ENCODE data around the gene PFDN4. TPM values are rescaled to one million over a fixed set of nuclear protein-coding genes. Genes with fewer than 3 reads are reported as not detected.
A peak's percentile ranks its signal among the peaks of the same experiment; 100 is the strongest.

The PFDN4 gene
- total RNA-seq, 4 donors from 2014 or later: 60.0 to 108 (median 85.1) TPM

GRCh38 chr20:54174457-54175175, 33.3 kb upstream of the PFDN4 start:
- Histone ChIP-seq H3K4me3 (peak overlapping the region in 1 of 4 donors; percentile 11), H3K27me3 (peaks cover 0 to 73% of the 10 kb centered on the region in 2 donors), H3K36me3 (no peaks in the 10 kb centered on the region), H3K27ac (no peak overlapping the region), H3K9me3 (no peaks in the 10 kb centered on the region), H3K4me1 (peaks cover 0 to 24% (median 7%) of the 10 kb centered on the region in 4 donors)
- WGBS, 2 donors: 12% methylated on average over 18 of the region's 18 CpGs
- no peak for DNase-seq (ENCODE audit: low spot score in 2 of 2)
- TF ChIP-seq CTCF (IDR thresholded peaks at IDR 0.05): no peak
- no peak for TF ChIP-seq EP300 (IDR thresholded peaks at IDR 0.05)
- no peak for TF ChIP-seq POLR2A (IDR thresholded peaks at IDR 0.05)

GRCh38 chr20:54176610-54177009, 31.3 kb upstream of the PFDN4 start:
- Histone ChIP-seq H3K27ac (no peak overlapping the region), H3K9me3 (no peaks in the 10 kb centered on the region), H3K27me3 (peaks cover 0 to 54% of the 10 kb centered on the region in 2 donors), H3K4me3 (no peak overlapping the region), H3K36me3 (no peaks in the 10 kb centered on the region), H3K4me1 (peaks cover 0 to 24% (median 7%) of the 10 kb centered on the region in 4 donors)
- no peak for TF ChIP-seq POLR2A (IDR thresholded peaks at IDR 0.05)
- no peak for TF ChIP-seq CTCF (IDR thresholded peaks at IDR 0.05)
- TF ChIP-seq EP300 (IDR thresholded peaks at IDR 0.05): no peak
- 75 to 95% methylated on average over 2 of the region's 2 CpGs for WGBS, 2 donors
- DNase-seq (ENCODE audit: low spot score in 2 of 2): no peak

GRCh38 chr20:54177378-54177777, 30.5 kb upstream of the PFDN4 start:
- Histone ChIP-seq H3K27me3 (peaks cover 0 to 47% of the 10 kb centered on the region in 2 donors), H3K9me3 (no peaks in the 10 kb centered on the region), H3K27ac (no peak overlapping the region), H3K4me1 (peaks cover 0 to 24% (median 7%) of the 10 kb centered on the region in 4 donors), H3K36me3 (no peaks in the 10 kb centered on the region), H3K4me3 (no peak overlapping the region)
- 87% methylated on average over 6 of the region's 6 CpGs for WGBS, 2 donors
- no peak for DNase-seq (ENCODE audit: low spot score in 2 of 2)
- TF ChIP-seq EP300 (IDR thresholded peaks at IDR 0.05) (no peak), POLR2A (IDR thresholded peaks at IDR 0.05) (no peak), CTCF (IDR thresholded peaks at IDR 0.05) (no peak)

- Histone ChIP-seq H3K9me3 (no peaks in the 10 kb centered on the region), H3K4me1 (peaks cover 0 to 17% (median 7%) of the 10 kb centered on the region in 4 donors), H3K27me3 (peaks cover 0 to 38% of the 10 kb centered on the region in 2 donors), H3K36me3 (no peaks in the 10 kb centered on the region), H3K27ac (no peak overlapping the region), H3K4me3 (no peak overlapping the region)
- TF ChIP-seq EP300 (IDR thresholded peaks at IDR 0.05): no peak
- TF ChIP-seq CTCF (IDR thresholded peaks at IDR 0.05): no peak
- TF ChIP-seq POLR2A (IDR thresholded peaks at IDR 0.05): no peak
- WGBS, 2 donors: 27 to 30% methylated on average over 2 of the region's 2 CpGs
- no peak for DNase-seq (ENCODE audit: low spot score in 2 of 2)
Measured at GRCh38 chr20:54178256-54178655, 29.6 kb upstream of the PFDN4 start.

- Histone ChIP-seq H3K9me3 (no peaks in the 10 kb centered on the region), H3K36me3 (no peaks in the 10 kb centered on the region), H3K4me1 (no peaks in the 10 kb centered on the region), H3K27ac (no peak overlapping the region), H3K27me3 (peaks cover 0 to 21% of the 10 kb centered on the region in 2 donors), H3K4me3 (no peak overlapping the region)
- TF ChIP-seq CTCF (IDR thresholded peaks at IDR 0.05): no peak
- no peak for TF ChIP-seq POLR2A (IDR thresholded peaks at IDR 0.05)
- TF ChIP-seq EP300 (IDR thresholded peaks at IDR 0.05): no peak
- no peak for DNase-seq (ENCODE audit: low spot score in 2 of 2)
- WGBS, 2 donors: 60 to 66% methylated on average over 2 of the region's 2 CpGs
Measured at GRCh38 chr20:54179946-54180345, 27.9 kb upstream of the PFDN4 start.

Data from tibial nerve (tissue), 4 donors.